ENCODE measurements around the gene KLHL3. TPM values are rescaled to one million over a fixed set of nuclear protein-coding genes. Genes with fewer than 3 reads are reported as not detected.

Gene KLHL3
- polyA plus RNA-seq, 1 of the 3 experiments (the other 2 are of a cell fraction): 3.8 TPM

- ChIA-PET CTCF (interaction anchor here (1.0 to 3.7 kb wide), 5 partner anchors 12 to 284 kb away, joined by 3 to 23 read pairs (median 13); no protein-coding TSS in a partner anchor), POLR2A (no interaction called here)
- Histone ChIP-seq H3K4me3 (ENCODE audit: low read depth in 2 of 2, low read length in 1 of 2) (no peak overlapping the region), H3K79me2 (ENCODE audit: insufficient read depth) (no peaks in the 10 kb centered on the region), H4K20me1 (ENCODE audit: insufficient read depth) (no peaks in the 10 kb centered on the region), H2AFZ (ENCODE audit: low read depth) (no peak overlapping the region), H3K4me2 (no peak overlapping the region), H3K9me3 (no peaks in the 10 kb centered on the region), H3K27me3 (ENCODE audit: insufficient read depth) (peaks cover 41% of the 10 kb centered on the region), H3K36me3 (replicated peaks in 1 of 2; ENCODE audit: control insufficient read depth in 1 of 2, insufficient read depth in 2 of 2, low read length in 1 of 2) (no peaks in the 10 kb centered on the region), H3F3A (replicated peaks; ENCODE audit: insufficient read depth) (no peaks in the 10 kb centered on the region), H3K27ac (ENCODE audit: low read depth in 2 of 2, low read length in 1 of 2) (no peak overlapping the region), H3K9me2 (no peaks in the 10 kb centered on the region), H3K9ac (no peak overlapping the region), H3K4me1 (ENCODE audit: control insufficient read depth in 1 of 2, insufficient read depth in 2 of 2, low read depth in 1 of 2, low read length in 1 of 2) (peaks cover 0 to 38% of the 10 kb centered on the region in 2 experiments; a peak in 2 of 4 replicates)
- WGBS (ENCODE audit: low lambda C conversion rate): 59% methylated on average over 6 of the region's 6 CpGs
- no peak for DNase-seq
- TF ChIP-seq EZH2phosphoT487 (IDR thresholded peaks at IDR 0.05; ENCODE audit: borderline replicate concordance, low read depth): no peak
Measured at GRCh38 chr5:137603356-137603755, 132.5 kb downstream of the KLHL3 start.

- Histone ChIP-seq H4K20me1 (ENCODE audit: insufficient read depth) (no peaks in the 10 kb centered on the region), H3K27ac (ENCODE audit: low read depth in 2 of 2, low read length in 1 of 2) (no peak overlapping the region), H3K9ac (no peak overlapping the region), H3K9me3 (no peaks in the 10 kb centered on the region), H2AFZ (ENCODE audit: low read depth) (no peak overlapping the region), H3K4me2 (no peak overlapping the region), H3F3A (replicated peaks; ENCODE audit: insufficient read depth) (no peaks in the 10 kb centered on the region), H3K4me1 (ENCODE audit: control insufficient read depth in 1 of 2, insufficient read depth in 2 of 2, low read depth in 1 of 2, low read length in 1 of 2) (peaks cover 0 to 38% of the 10 kb centered on the region in 2 experiments; a peak in 2 of 4 replicates), H3K79me2 (ENCODE audit: insufficient read depth) (no peaks in the 10 kb centered on the region), H3K36me3 (replicated peaks in 1 of 2; ENCODE audit: control insufficient read depth in 1 of 2, insufficient read depth in 2 of 2, low read length in 1 of 2) (no peaks in the 10 kb centered on the region), H3K9me2 (no peaks in the 10 kb centered on the region), H3K4me3 (ENCODE audit: low read depth in 2 of 2, low read length in 1 of 2) (no peak overlapping the region), H3K27me3 (ENCODE audit: insufficient read depth) (peaks cover 45% of the 10 kb centered on the region)
- ChIA-PET CTCF (interaction anchor here (1.2 to 2.9 kb wide), 2 partner anchors 17 to 26 kb away, joined by 3 to 15 read pairs; no protein-coding TSS in a partner anchor), POLR2A (no interaction called here)
- WGBS (ENCODE audit: low lambda C conversion rate): 75% methylated on average over 3 of the region's 3 CpGs
- DNase-seq: peak; percentile 42
- TF ChIP-seq GATA2 (CRISPR knock-in tag; IDR thresholded peaks at IDR 0.05) (peak; percentile 80), RFX5 (IDR thresholded peaks at IDR 0.05; ENCODE audit: low read length) (no peak), RCOR1 (IDR thresholded peaks at IDR 0.05; ENCODE audit: low read length) (peak; percentile 79), NRF1 (IDR thresholded peaks at IDR 0.05; ENCODE audit: low read depth, low read length) (no peak), JUND (IDR thresholded peaks at IDR 0.05) (no peak), EP300 (IDR thresholded peaks at IDR 0.05; ENCODE audit: borderline replicate concordance in 1 of 2, low read depth in 1 of 2, low read length in 1 of 2) (peak in 1 of 2 experiments; percentile 73; a peak in 2 of 4 replicates), TCF12 (IDR thresholded peaks at IDR 0.05) (no peak), SMC3 (IDR thresholded peaks at IDR 0.05; ENCODE audit: low read depth, low read length) (no peak), EZH2phosphoT487 (IDR thresholded peaks at IDR 0.05; ENCODE audit: borderline replicate concordance, low read depth) (no peak), FOXJ3 (CRISPR knock-in tag; IDR thresholded peaks at IDR 0.05) (no peak), MEF2A (IDR thresholded peaks at IDR 0.05; ENCODE audit: borderline replicate concordance, low read depth) (no peak)
Measured at GRCh38 chr5:137602721-137603273, 133.1 kb downstream of the KLHL3 start.

- Histone ChIP-seq H3F3A (replicated peaks; ENCODE audit: insufficient read depth) (no peaks in the 10 kb centered on the region), H3K4me1 (ENCODE audit: control insufficient read depth in 1 of 2, insufficient read depth in 2 of 2, low read depth in 1 of 2, low read length in 1 of 2) (peaks cover 0 to 38% of the 10 kb centered on the region in 2 experiments; a peak in 2 of 4 replicates), H3K9ac (no peak overlapping the region), H3K27me3 (ENCODE audit: insufficient read depth) (peaks cover 32% of the 10 kb centered on the region), H3K9me2 (no peaks in the 10 kb centered on the region), H3K4me3 (ENCODE audit: low read depth in 2 of 2, low read length in 1 of 2) (no peak overlapping the region), H2AFZ (ENCODE audit: low read depth) (no peak overlapping the region), H3K79me2 (ENCODE audit: insufficient read depth) (no peaks in the 10 kb centered on the region), H4K20me1 (ENCODE audit: insufficient read depth) (no peaks in the 10 kb centered on the region), H3K4me2 (no peak overlapping the region), H3K36me3 (replicated peaks in 1 of 2; ENCODE audit: control insufficient read depth in 1 of 2, insufficient read depth in 2 of 2, low read length in 1 of 2) (no peaks in the 10 kb centered on the region), H3K27ac (ENCODE audit: low read depth in 2 of 2, low read length in 1 of 2) (peak overlapping the region in 1 of 2 experiments; percentile 48; a peak in 1 of 4 replicates), H3K9me3 (no peaks in the 10 kb centered on the region)
- peak in 1 of 2 experiments; percentile 71; a peak in 1 of 4 replicates for TF ChIP-seq EP300 (IDR thresholded peaks at IDR 0.05; ENCODE audit: borderline replicate concordance in 1 of 2, low read depth in 1 of 2, low read length in 1 of 2)
- TF ChIP-seq REST (IDR thresholded peaks at IDR 0.05; ENCODE audit: low read depth, low read length): no peak
- TF ChIP-seq NFIC (IDR thresholded peaks at IDR 0.05; ENCODE audit: borderline replicate concordance): no peak
- TF ChIP-seq GATA2 (CRISPR knock-in tag; IDR thresholded peaks at IDR 0.05): peak; percentile 90
- TF ChIP-seq ELF1 (IDR thresholded peaks at IDR 0.05): no peak
- TF ChIP-seq SIN3A (IDR thresholded peaks at IDR 0.05; ENCODE audit: borderline replicate concordance, low read depth, low read length): no peak
- peak; percentile 73; the same call in 1 of the 2 replicates for TF ChIP-seq FOXJ3 (CRISPR knock-in tag; IDR thresholded peaks at IDR 0.05)
- TF ChIP-seq CHD2 (IDR thresholded peaks at IDR 0.05; ENCODE audit: low read length, partially characterized antibody): peak; percentile 38
- no peak for TF ChIP-seq MEF2A (IDR thresholded peaks at IDR 0.05; ENCODE audit: borderline replicate concordance, low read depth)
- peak; percentile 76; the same call in 1 of the 2 replicates for TF ChIP-seq RCOR1 (IDR thresholded peaks at IDR 0.05; ENCODE audit: low read length)
- TF ChIP-seq TCF12 (IDR thresholded peaks at IDR 0.05): peak; percentile 30; the same call in 1 of the 2 replicates
- CTCF ChIA-PET: interaction anchor here (0.6 to 2.4 kb wide), 6 partner anchors 15 to 363 kb away, joined by 3 to 10 read pairs (median 4); no protein-coding TSS in a partner anchor
- WGBS (ENCODE audit: low lambda C conversion rate): 19% methylated on average over 6 of the region's 6 CpGs
- peak; percentile 45 for DNase-seq
- POLR2A ChIA-PET: no interaction called here
Measured at GRCh38 chr5:137600721-137601360, 135.0 kb downstream of the KLHL3 start.
